HG03025 (cell line): ENCODE data around the gene EIF3F.

ENCODE experiments used
- ATAC-seq: cut with Tn5 transposase; IDR thresholded peaks from one replicate; pipeline ENCODE4 v1.9.1; 2021; ENCODE audit warnings: mild to moderate bottlenecking, moderate library complexity; ENCODE audit not compliant: unreplicated experiment, low FRiP score

Gene EIF3F

GRCh38 chr11:7983832-7984590 lies 3.1 kb upstream of the EIF3F start:
- no peak for ATAC-seq

- peak; percentile 6 for ATAC-seq
Observed at GRCh38 chr11:7987560-7987883, 385 bp downstream of the EIF3F start.

GRCh38 chr11:7994581-7995278 lies 7.6 kb downstream of the EIF3F start:
- no peak for ATAC-seq

GRCh38 chr11:7999795-8000194 lies 12.7 kb downstream of the EIF3F start:
- no peak for ATAC-seq

GRCh38 chr11:8000390-8000789 lies 13.3 kb downstream of the EIF3F start:
- ATAC-seq, result no peak

- no peak for ATAC-seq
Observed at GRCh38 chr11:8002676-8003075, 15.5 kb downstream of the EIF3F start.

GRCh38 chr11:8003187-8003586 lies 16.1 kb downstream of the EIF3F start:
- no peak for ATAC-seq

- no peak for ATAC-seq
Observed at GRCh38 chr11:8004008-8004407, 16.9 kb downstream of the EIF3F start.

GRCh38 chr11:8005556-8005955 lies 18.4 kb downstream of the EIF3F start:
- ATAC-seq, result no peak

- ATAC-seq, result peak; percentile 63
Observed at GRCh38 chr11:8006349-8006977, 19.3 kb downstream of the EIF3F start.

GRCh38 chr11:8008212-8008611 lies 21.1 kb downstream of the EIF3F start:
- no peak for ATAC-seq

- no peak for ATAC-seq
Observed at GRCh38 chr11:8009856-8010255, 22.7 kb downstream of the EIF3F start.

GRCh38 chr11:8011371-8011770 lies 24.2 kb downstream of the EIF3F start:
- no peak for ATAC-seq

GRCh38 chr11:8011981-8012444 lies 24.9 kb downstream of the EIF3F start:
- no peak for ATAC-seq

- no peak for ATAC-seq
Observed at GRCh38 chr11:8013833-8014232, 26.7 kb downstream of the EIF3F start.

GRCh38 chr11:8015753-8016239 lies 28.7 kb downstream of the EIF3F start:
- no peak for ATAC-seq

GRCh38 chr11:8016440-8016839 lies 29.3 kb downstream of the EIF3F start:
- no peak for ATAC-seq

- no peak for ATAC-seq
Observed at GRCh38 chr11:8017071-8017470, 29.9 kb downstream of the EIF3F start.

- no peak for ATAC-seq
Observed at GRCh38 chr11:8017894-8018483, 30.9 kb downstream of the EIF3F start.

- ATAC-seq, result no peak
Observed at GRCh38 chr11:8018484-8019313, 31.6 kb downstream of the EIF3F start.
